Astrocyte of the spinal cord (primary cell): ENCODE measurements around the gene AGRN.

Experiments used
- DNase-seq: peaks from one replicate; pipeline ENCODE4 v3.0.0; 2011; ENCODE audit warnings: low read depth, low spot score
- H3K4me3 ChIP-seq: 2 replicates; pipeline ENCODE4 v1.5.1; 2011; ENCODE audit warnings: low read depth, mild to moderate bottlenecking, low read length, moderate library complexity
- CTCF ChIP-seq: IDR thresholded peaks from 2 replicates; pipeline ENCODE4 v1.5.1; 2012; ENCODE audit warnings: low read depth, mild to moderate bottlenecking, low read length, inconsistent platforms
- in situ Hi-C: cut with HindIII; loops from 2 replicates; pipeline ENCODE4 v1.10.0; 2017; ENCODE audit warnings: low sequenced_read_pairs

The AGRN gene

DNA sequence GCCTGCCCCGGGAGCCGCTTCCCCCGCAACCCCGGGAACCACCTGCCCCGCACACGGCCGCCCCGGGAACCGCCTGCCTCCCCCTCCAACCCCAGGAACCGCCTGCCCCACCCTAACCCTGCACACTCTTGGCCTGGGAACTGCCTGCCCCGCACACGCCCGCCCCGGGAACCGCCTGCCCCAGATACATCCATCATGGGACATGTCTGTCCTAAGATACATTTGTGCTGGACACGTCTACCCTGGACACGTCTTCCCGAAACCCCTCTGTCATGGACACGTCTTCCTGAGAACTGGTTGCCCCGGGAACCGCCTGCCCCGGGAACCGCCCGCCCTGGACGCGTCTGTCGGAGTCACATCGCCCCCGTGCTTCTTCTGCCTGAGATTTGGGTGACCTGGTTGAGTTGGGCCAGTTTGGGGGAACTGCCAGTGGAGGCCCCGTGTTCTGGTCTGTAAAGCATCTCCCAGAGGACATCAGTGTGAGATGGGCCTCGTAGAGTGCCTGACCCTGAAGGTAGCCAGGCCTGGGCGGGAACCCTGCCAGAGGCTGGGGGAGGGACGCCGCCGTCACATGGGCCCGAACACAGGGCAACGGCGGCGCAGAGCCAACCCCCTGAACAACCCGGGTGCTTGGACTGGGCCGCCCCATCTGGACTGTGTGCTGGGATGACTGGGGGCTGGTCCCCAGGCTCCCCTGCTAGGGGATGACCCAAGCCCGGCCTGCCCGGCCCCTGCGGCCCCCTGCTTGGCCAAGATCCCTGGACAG is 41.7 kb upstream of the AGRN start:
- H3K4me3 ChIP-seq = no peak overlapping the region
- no peak for TF ChIP-seq CTCF
- DNase-seq = no peak
- in situ Hi-C loops = no loop called here

GRCh38 chr1:978835-979743 is 40.8 kb upstream of the AGRN start:
- no peak for TF ChIP-seq CTCF
- in situ Hi-C loops = no loop called here
- DNase-seq = no peak
- no peak overlapping the region for H3K4me3 ChIP-seq

DNA sequence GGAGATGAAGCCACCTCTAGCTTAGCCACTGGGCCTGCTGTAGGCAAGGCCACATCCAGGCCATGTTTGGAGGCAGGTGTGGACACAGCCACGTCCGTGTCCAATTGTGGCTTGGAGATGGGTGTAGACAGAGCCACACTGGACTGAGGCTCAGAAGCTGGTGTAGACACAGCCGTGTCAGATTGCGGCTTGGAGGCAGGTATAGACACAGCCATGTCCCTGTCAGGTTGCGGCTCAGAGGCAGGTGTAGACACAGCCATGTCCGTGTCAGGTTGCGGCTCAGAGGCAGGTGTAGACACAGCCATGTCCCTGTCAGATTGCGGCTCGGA is 40.2 kb upstream of the AGRN start:
- no peak for DNase-seq
- in situ Hi-C loops = no loop called here
- no peak overlapping the region for H3K4me3 ChIP-seq
- no peak for TF ChIP-seq CTCF

DNA sequence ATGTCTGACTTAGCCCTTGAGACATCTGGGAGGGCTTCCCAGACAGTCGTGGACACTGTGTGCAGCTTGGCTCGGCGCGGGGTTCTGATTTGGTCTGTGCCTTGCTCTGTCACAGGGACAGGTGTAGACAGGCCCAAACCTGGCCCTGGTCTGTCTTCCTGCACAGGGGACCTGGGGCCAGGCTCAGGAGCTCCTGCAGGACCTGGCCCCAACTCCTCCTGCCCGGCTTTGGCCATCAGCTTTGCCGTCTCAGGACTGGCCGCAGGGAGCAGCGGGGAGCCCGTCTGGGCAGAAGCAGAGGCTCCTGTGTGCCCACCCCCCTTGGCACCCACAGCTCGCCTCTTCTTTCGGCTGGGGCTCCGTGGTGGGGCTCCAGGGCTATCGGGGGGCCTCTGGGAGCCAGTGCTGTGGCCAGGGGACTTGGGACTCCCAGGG is 39.8 kb upstream of the AGRN start:
- in situ Hi-C loops = no loop called here
- DNase-seq = no peak
- TF ChIP-seq CTCF = no peak

DNA sequence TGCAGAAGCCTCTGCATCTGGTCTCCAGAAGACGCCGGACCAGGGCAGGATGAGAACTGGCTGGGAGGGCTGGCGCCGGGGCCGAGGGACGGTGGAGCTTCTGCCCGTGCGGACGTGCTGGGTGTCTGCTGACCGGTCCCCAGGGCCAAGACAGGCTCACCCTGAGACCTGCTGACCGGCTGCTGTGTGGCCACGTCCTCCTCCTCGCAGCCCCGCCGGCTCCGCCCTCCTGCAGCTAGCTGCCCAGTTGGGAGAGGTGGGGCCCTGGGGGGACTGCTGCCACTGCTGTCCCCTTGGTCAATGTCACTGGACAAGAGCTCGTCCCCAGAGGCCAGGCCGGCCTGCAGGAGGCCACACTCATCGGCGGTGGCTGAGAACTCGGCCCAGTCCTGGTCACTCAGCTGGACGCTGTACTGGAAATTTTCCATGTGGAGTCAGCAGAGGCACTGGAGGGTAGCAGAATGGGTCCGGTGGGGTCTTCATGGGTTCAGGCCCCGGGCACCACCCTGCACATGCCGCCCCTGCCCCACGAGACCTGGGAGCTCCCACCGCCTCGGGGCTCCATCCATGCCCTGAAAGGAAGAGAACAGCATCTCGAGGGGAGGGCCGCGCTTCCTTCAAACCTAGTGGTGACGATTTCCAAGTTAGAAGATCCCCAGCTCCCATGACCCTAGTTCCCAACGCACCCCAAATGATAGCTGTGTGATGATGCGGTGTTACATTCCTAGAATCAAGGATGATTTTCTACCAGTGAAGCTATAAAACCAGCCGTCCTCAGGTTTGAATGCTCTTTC is 39.1 kb upstream of the AGRN start:
- in situ Hi-C loops = no loop called here
- no peak for DNase-seq
- no peak overlapping the region for H3K4me3 ChIP-seq
- no peak for TF ChIP-seq CTCF

More for the DNA sequence above, 39.8 kb upstream of the AGRN start:
- no peak overlapping the region for H3K4me3 ChIP-seq

DNA sequence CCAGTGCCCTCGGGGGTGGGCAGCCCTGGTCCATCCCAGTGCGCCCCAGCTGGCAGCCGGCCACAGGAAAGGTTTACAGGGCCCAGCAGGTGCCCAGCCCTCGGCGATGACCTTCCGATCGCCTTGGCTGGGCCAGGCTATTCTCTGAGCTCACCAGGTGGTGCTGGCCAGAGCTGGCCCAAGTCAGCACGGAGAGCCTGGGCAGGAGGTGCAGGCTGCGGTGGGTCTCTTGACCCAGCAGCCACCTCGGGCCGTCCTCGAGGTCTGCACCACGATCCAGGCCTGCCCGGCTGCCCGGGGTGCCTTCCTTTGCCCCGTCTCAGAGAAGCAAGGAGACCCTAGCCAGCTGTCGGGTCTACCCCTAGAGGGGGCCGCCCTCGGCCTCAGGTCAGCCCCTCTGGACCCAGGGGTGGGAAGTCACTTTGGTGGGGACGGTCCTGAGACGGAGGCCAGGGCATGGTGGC is 38.4 kb upstream of the AGRN start:
- H3K4me3 ChIP-seq = no peak overlapping the region
- no peak for DNase-seq
- in situ Hi-C loops = no loop called here
- TF ChIP-seq CTCF = no peak
